ENCODE results near the gene SAMD1.

The SAMD1 gene

DNA sequence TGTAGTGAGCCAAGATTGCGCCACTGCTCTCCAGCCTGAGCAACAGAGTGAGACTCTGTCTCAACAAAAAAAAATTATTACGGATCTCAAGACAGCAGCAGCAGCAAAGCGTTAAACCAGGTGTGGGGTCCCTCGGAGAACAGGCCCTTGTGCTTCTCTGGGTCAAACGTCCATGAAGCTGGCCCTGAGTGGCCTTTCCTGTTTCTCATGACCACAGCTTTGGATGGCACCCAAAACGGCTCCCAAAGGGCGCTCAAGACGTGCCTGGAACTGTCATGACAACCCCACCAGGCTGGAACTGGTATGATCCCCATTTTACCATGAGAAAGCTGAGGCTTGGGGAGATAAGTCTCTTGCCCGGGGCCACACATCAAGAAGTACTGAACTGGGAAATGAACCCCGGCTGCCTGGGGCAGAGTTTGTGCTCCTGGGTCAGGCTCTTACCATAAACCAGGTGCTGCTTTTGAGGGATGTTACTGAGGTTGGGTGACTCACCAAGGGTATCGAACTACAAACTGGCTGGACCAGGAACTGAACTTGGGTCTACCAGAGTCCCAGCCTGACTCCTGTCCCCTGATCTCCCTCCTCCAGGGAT lies 11.6 kb upstream of the SAMD1 start:
- H3K27ac ChIP-seq (ENCODE audit: low read depth, low read length), result peak overlapping the region; percentile 19; the same call in 1 of the 2 replicates
- H3K36me3 ChIP-seq (ENCODE audit: insufficient read depth, low read length), result no peaks in the 10 kb centered on the region
- no peak overlapping the region for H3K4me3 ChIP-seq (ENCODE audit: low read depth, low read length)
- no peaks in the 10 kb centered on the region for H3K79me2 ChIP-seq (ENCODE audit: control insufficient read depth, insufficient read depth, low read length, unreplicated experiment)
- H2AFZ ChIP-seq (ENCODE audit: low read length, unreplicated experiment), result no peak overlapping the region
- no peaks in the 10 kb centered on the region for H3K27me3 ChIP-seq (ENCODE audit: insufficient read depth, low read length)
- H3K4me1 ChIP-seq (ENCODE audit: control insufficient read depth, insufficient read depth, low read length, unreplicated experiment), result peaks cover 5% of the 10 kb centered on the region

- no peak overlapping the region for H2AFZ ChIP-seq (ENCODE audit: low read length, unreplicated experiment)
- H3K79me2 ChIP-seq (ENCODE audit: control insufficient read depth, insufficient read depth, low read length, unreplicated experiment), result no peaks in the 10 kb centered on the region
- no peak overlapping the region for H3K27ac ChIP-seq (ENCODE audit: low read depth, low read length)
- H3K4me3 ChIP-seq (ENCODE audit: low read depth, low read length), result no peak overlapping the region
- H3K4me1 ChIP-seq (ENCODE audit: control insufficient read depth, insufficient read depth, low read length, unreplicated experiment), result peaks cover 5% of the 10 kb centered on the region
- peaks cover 8% of the 10 kb centered on the region; the same call in 1 of the 2 replicates for H3K36me3 ChIP-seq (ENCODE audit: insufficient read depth, low read length)
- no peaks in the 10 kb centered on the region for H3K27me3 ChIP-seq (ENCODE audit: insufficient read depth, low read length)
Observed at GRCh38 chr19:14101003-14101545, 10.5 kb upstream of the SAMD1 start.

DNA sequence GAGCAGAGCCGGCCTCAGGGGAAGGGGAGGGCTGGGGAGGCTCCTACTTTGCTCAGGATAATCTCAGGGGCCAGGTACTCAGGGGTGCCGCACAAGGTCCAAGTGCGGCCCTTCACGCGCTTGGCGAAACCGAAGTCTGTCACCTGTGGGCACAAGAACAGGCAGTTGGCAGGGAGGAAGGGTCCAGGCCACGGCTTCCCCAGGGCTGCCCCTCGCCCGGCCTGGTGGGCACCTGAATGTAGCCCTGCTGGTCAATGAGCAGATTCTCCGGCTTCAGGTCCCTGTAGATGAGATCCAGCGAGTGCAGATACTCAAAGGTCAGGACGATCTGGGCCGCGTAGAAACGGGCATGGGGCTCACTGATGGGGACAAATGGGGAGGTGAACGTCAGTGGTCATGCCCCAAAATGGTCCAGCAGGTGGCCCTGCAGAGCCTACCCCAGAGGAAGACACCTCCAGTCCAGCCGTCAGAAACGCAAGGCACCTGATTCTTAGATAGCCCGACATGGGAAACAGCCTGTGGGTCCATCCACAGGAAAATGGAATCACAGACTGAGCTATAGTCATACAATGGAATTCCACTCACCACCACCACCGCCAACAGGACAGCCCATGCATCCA lies 7.1 kb upstream of the SAMD1 start:
- Histone ChIP-seq H3K27me3 (ENCODE audit: insufficient read depth, low read length) (no peaks in the 10 kb centered on the region), H2AFZ (ENCODE audit: low read length, unreplicated experiment) (no peak overlapping the region), H3K4me1 (ENCODE audit: control insufficient read depth, insufficient read depth, low read length, unreplicated experiment) (peaks cover 4% of the 10 kb centered on the region), H3K79me2 (ENCODE audit: control insufficient read depth, insufficient read depth, low read length, unreplicated experiment) (no peaks in the 10 kb centered on the region), H3K36me3 (ENCODE audit: insufficient read depth, low read length) (peaks cover 15% of the 10 kb centered on the region; the same call in 1 of the 2 replicates), H3K27ac (ENCODE audit: low read depth, low read length) (no peak overlapping the region), H3K4me3 (ENCODE audit: low read depth, low read length) (no peak overlapping the region)

- no peak overlapping the region for H2AFZ ChIP-seq (ENCODE audit: low read length, unreplicated experiment)
- H3K27me3 ChIP-seq (ENCODE audit: insufficient read depth, low read length), result no peaks in the 10 kb centered on the region
- H3K4me3 ChIP-seq (ENCODE audit: low read depth, low read length), result no peak overlapping the region
Observed at GRCh38 chr19:14096272-14096992, 5.9 kb upstream of the SAMD1 start.

DNA sequence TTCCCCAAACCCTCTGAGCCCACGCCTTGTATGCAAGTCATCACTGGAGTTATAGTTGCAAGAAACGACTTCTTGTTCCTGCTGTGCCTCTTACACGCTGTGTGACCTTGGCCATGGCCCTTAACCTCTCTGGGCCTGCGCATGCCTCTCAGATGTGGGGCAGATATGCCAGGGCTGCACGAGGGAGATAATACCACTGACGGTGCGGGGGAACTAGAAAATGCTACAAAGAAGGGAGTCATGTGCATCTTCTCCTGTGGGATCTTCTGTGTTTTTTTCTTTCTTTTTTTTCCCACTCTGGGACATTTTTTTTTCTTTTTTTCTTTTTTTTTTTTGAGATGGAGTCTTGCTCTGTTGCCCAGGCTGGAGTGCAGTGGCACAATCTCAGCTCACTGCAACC lies 4.3 kb upstream of the SAMD1 start:
- Histone ChIP-seq H3K27ac (ENCODE audit: low read depth, low read length) (no peak overlapping the region), H3K79me2 (ENCODE audit: control insufficient read depth, insufficient read depth, low read length, unreplicated experiment) (no peaks in the 10 kb centered on the region), H3K4me1 (ENCODE audit: control insufficient read depth, insufficient read depth, low read length, unreplicated experiment) (no peaks in the 10 kb centered on the region), H2AFZ (ENCODE audit: low read length, unreplicated experiment) (no peak overlapping the region), H3K4me3 (ENCODE audit: low read depth, low read length) (no peak overlapping the region), H3K36me3 (ENCODE audit: insufficient read depth, low read length) (peaks cover 15% of the 10 kb centered on the region; the same call in 1 of the 2 replicates), H3K27me3 (ENCODE audit: insufficient read depth, low read length) (no peaks in the 10 kb centered on the region)

More at GRCh38 chr19:14096272-14096992, 5.9 kb upstream of the SAMD1 start:
- H3K79me2 ChIP-seq (ENCODE audit: control insufficient read depth, insufficient read depth, low read length, unreplicated experiment), result no peaks in the 10 kb centered on the region
- no peak overlapping the region for H3K27ac ChIP-seq (ENCODE audit: low read depth, low read length)
- peaks cover 15% of the 10 kb centered on the region; the same call in 1 of the 2 replicates for H3K36me3 ChIP-seq (ENCODE audit: insufficient read depth, low read length)
- H3K4me1 ChIP-seq (ENCODE audit: control insufficient read depth, insufficient read depth, low read length, unreplicated experiment), result no peaks in the 10 kb centered on the region

DNA sequence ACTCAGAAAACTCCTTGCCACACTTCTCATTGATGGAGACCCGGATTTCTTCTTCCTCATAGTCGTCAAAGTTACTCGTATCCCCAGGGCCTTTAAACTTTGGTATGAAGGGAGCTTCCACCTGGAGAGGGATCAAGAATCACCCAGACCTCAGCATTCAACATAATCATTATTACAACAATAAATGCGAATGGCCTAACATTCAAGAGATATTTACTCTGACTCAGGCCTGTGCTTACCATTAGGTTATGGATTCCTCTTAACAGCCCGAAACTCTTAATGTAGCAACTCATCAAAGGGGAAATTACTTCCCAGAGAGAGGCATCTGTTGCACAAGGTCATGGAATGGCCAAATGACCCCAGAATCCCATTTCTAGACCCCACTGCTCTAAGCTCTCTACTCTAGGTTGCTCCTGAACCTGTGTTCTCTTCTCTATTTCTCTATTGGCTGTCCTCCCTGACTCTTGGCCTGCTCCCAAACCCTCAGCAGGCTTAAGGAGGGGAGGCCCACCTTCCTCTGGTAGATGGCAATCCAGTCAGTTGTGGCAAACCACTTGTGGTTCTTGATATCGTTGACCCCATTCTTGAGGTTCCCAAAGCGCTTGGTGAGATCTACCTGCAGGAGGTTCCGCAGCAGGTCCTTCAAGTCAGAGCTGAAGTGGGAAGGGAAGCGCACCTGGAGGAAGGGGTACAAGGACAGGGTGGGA lies 2.7 kb upstream of the SAMD1 start:
- Histone ChIP-seq H3K79me2 (ENCODE audit: control insufficient read depth, insufficient read depth, low read length, unreplicated experiment) (no peaks in the 10 kb centered on the region), H3K27ac (ENCODE audit: low read depth, low read length) (no peak overlapping the region), H3K4me1 (ENCODE audit: control insufficient read depth, insufficient read depth, low read length, unreplicated experiment) (no peaks in the 10 kb centered on the region), H3K36me3 (ENCODE audit: insufficient read depth, low read length) (peaks cover 15% of the 10 kb centered on the region; the same call in 1 of the 2 replicates), H3K4me3 (ENCODE audit: low read depth, low read length) (no peak overlapping the region), H3K27me3 (ENCODE audit: insufficient read depth, low read length) (no peaks in the 10 kb centered on the region), H2AFZ (ENCODE audit: low read length, unreplicated experiment) (no peak overlapping the region)

- no peaks in the 10 kb centered on the region for H3K4me1 ChIP-seq (ENCODE audit: control insufficient read depth, insufficient read depth, low read length, unreplicated experiment)
- H3K36me3 ChIP-seq (ENCODE audit: insufficient read depth, low read length), result peaks cover 14% of the 10 kb centered on the region; the same call in 1 of the 2 replicates
- H3K4me3 ChIP-seq (ENCODE audit: low read depth, low read length), result peak overlapping the region; percentile 87
- no peaks in the 10 kb centered on the region for H3K79me2 ChIP-seq (ENCODE audit: control insufficient read depth, insufficient read depth, low read length, unreplicated experiment)
- H3K27ac ChIP-seq (ENCODE audit: low read depth, low read length), result peak overlapping the region; percentile 48
- no peaks in the 10 kb centered on the region for H3K27me3 ChIP-seq (ENCODE audit: insufficient read depth, low read length)
- H2AFZ ChIP-seq (ENCODE audit: low read length, unreplicated experiment), result no peak overlapping the region
Observed at GRCh38 chr19:14091813-14092462, 1.4 kb upstream of the SAMD1 start.

DNA sequence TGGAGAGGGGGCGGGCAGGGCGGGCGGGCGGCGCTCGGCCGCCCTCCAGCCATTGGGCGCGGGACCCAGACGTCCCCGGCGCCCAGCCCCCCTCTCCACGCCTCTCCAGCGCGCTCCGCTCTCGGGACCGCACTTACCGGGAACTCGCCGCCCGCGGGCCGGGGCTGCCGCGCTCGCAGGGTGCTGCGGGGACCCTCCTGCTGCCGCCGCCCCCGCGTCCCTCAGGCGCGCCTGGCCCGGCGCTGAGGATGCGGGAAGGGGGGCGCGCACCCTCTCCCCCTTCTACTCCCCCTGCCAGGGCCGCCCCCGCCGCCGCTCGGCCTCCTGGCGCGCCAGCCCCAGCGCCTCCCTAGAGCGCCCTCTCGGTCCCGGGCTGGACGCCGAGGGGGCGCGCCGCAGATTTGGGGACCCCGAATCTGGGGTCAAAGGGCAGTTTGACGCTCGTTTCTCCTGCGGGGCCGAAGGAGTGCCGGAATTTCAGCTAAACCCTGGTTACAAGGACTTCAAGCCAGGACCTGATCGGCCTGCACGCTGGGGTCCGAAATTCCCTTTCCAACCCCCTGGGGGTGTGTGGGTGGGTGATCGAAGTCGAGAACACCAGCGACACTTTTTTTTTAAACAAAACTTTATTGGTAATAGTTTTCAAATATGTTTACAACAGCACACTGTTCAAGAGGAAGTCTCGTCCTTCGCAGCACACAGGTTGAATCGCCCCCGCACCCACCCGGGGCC lies 696 bp upstream of the SAMD1 start:
- Histone ChIP-seq H3K36me3 (ENCODE audit: insufficient read depth, low read length) (peaks cover 7% of the 10 kb centered on the region; the same call in 1 of the 2 replicates), H3K4me3 (ENCODE audit: low read depth, low read length) (peak overlapping the region; percentile 87), H3K79me2 (ENCODE audit: control insufficient read depth, insufficient read depth, low read length, unreplicated experiment) (no peaks in the 10 kb centered on the region), H2AFZ (ENCODE audit: low read length, unreplicated experiment) (no peak overlapping the region), H3K27ac (ENCODE audit: low read depth, low read length) (peak overlapping the region; percentile 48), H3K27me3 (ENCODE audit: insufficient read depth, low read length) (no peaks in the 10 kb centered on the region), H3K4me1 (ENCODE audit: control insufficient read depth, insufficient read depth, low read length, unreplicated experiment) (no peaks in the 10 kb centered on the region)

DNA sequence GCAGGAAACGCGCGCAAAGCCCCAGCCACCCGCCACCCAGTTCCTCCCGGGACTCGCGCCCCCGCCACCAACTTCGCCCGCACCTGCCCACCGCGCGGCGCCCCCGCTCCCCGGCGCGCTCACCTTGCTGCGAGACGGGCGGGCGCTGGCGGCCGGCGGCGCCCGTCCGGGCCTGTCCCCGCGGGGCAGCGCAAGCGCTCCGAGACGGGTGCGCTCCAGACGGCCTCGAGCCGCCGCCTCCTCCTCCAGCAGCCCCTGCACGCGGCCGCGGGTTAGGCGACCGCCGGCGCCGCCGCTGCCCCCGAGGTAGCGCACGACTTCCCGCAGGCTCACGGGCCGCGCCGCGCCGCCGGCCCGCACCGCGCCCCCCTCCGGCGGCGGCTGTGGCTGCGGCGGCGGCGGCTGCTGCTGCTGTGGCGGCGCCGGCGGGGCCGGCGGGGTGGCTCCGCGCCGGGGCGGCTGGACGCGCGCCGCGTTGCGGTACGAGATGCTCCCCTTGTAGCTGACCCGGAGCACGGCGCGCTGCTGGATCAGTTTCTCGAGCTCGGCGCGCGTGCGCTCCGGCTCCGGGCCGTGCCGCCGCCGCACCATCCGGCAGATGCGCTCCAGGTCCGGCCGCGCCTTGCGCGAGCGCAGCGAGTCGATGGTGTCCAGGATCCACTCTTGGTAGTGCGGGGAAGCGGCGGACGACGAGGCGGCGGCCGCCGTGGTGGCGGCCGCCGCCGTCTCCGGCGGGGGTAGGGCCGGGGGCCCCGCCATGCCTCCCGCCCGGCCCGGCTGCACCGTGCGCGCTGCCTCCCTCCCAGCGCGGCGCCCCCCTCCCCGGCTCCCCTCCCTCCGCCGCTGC lies 666 bp downstream of the SAMD1 start:
- Histone ChIP-seq H3K27ac (ENCODE audit: low read depth, low read length) (no peak overlapping the region), H3K4me1 (ENCODE audit: control insufficient read depth, insufficient read depth, low read length, unreplicated experiment) (no peaks in the 10 kb centered on the region)

More for the DNA sequence above, 666 bp downstream of the SAMD1 start:
- peak overlapping the region; percentile 25 for H2AFZ ChIP-seq (ENCODE audit: low read length, unreplicated experiment)
- H3K79me2 ChIP-seq (ENCODE audit: control insufficient read depth, insufficient read depth, low read length, unreplicated experiment), result no peaks in the 10 kb centered on the region
- H3K27me3 ChIP-seq (ENCODE audit: insufficient read depth, low read length), result no peaks in the 10 kb centered on the region
- H3K36me3 ChIP-seq (ENCODE audit: insufficient read depth, low read length), result peaks cover 7% of the 10 kb centered on the region; the same call in 1 of the 2 replicates
- peak overlapping the region; percentile 75 for H3K4me3 ChIP-seq (ENCODE audit: low read depth, low read length)

All from ACC112 (cell line).